VCaP (cell line): ENCODE data around the gene WDR4.
"Not testable (repeated sequence)": the region's sequence is repeated elsewhere in the genome, so short reads cannot be mapped to it uniquely, and the experiment has no call there.

Experiments
- H3K27ac ChIP-seq: fragments of 450-650 bp; 2 replicates; pipeline ENCODE4 v1.5.1; 2017
- TF ChIP-seq, protein P1 (sequence below): fragments of 450-650 bp; conservative IDR thresholded peaks from 2 replicates; pipeline ENCODE4 v1.5.1; 2017; ENCODE audit warnings: mild to moderate bottlenecking, moderate library complexity

Gene WDR4

DNA sequence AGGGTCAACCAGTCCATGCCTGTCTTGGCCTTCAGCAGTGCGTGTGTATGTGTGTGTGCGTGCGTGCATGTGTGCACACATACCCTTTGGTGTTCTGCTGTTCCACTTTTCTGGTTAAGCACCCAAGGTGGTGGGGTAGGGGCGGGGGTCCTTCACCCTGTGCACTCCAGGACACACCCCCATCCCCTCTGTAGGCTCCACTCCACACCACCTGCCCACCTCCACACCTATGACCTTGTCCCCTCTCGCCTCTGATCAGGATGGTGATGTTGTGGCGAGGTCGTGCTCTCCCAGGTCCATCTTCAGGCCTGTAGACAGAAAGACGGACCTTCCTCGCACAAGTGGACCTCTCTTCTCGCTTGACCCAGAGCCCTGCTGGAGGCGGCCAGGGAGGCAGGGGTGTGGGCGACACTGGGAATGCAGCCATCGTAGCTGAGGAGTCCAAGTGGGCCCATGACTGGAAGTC lies 44.6 kb downstream of the WDR4 start:
- TF ChIP-seq, protein P1, sequence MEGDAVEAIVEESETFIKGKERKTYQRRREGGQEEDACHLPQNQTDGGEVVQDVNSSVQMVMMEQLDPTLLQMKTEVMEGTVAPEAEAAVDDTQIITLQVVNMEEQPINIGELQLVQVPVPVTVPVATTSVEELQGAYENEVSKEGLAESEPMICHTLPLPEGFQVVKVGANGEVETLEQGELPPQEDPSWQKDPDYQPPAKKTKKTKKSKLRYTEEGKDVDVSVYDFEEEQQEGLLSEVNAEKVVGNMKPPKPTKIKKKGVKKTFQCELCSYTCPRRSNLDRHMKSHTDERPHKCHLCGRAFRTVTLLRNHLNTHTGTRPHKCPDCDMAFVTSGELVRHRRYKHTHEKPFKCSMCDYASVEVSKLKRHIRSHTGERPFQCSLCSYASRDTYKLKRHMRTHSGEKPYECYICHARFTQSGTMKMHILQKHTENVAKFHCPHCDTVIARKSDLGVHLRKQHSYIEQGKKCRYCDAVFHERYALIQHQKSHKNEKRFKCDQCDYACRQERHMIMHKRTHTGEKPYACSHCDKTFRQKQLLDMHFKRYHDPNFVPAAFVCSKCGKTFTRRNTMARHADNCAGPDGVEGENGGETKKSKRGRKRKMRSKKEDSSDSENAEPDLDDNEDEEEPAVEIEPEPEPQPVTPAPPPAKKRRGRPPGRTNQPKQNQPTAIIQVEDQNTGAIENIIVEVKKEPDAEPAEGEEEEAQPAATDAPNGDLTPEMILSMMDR = no peak
- H3K27ac ChIP-seq = no peak overlapping the region

DNA sequence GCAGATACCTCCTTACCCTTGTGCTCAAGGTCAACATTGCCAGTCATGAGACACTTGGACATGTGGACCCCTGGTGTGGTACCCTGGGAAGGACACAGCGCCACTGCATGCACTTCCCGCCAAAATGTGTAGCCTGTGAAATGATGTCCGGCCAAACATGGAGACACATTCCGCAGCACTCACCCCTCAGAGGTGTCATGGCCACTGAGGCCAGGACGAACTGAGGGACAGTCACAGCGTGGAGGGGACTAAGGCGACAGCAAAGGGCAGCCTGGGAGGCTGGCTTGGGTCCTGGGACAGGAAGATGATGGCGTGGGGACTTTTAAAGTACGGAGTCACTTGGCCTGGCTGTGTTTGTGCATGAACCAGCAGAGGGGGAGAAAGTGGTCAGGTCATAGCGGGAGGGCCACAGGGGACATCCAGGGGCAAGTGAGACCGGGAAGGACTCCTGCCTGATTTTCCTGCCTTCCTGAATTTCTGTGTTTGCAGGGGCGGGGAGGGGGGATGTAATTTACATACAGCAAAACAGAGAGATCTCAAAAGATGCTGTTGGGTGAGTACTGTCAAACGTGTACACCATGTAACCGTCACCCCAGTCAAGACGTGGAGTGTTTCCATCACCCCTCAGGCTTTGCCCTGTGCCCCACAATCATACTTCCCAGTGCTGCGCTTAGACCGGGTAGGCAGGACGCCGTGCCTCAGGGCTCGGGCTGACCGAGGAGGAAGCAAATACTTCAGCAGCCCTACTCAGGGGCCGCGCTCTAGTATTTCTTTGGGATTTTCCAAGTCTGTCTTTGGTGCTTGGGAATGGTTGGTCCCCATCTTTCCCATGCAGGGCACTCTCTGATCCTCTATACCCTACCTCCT lies 45.2 kb downstream of the WDR4 start:
- H3K27ac ChIP-seq = no peak overlapping the region
- TF ChIP-seq, protein P1 = no peak

DNA sequence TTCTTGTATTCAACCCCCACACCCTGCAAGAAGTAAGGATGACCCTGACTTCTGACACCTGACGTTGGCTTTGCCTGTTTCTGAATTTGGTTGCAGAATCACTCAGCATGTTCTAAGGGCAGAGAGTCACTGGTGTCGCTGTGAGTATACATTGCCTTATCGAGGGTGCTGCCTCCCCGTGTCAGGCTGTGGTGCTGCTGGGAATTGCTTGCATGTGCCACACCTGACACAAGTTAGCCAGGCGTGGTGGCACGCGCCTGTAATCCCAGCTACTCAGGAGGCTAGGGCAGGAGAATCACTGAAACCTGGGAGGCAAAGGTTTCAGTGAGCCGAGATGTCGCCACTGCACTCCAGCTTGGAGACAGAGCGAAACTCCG lies 45.9 kb downstream of the WDR4 start:
- TF ChIP-seq, protein P1 = peak; percentile 81
- H3K27ac ChIP-seq = peak overlapping the region; percentile 22; the same call in 1 of the 2 replicates

DNA sequence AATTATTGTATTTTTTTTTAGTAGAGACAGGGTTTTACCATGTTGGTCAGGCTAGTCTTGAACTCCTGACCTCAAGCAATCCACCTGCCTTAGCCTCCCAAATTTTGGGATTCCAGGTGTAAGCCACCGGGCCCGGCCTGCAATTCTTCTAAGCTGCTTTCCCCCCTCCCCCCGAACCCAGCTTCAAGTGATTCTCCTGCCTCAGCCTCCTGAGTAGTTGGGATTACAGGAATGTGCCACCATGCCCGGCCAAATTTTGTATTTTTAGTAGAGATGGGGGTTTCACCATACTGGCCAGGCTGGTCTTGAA lies 47.1 kb downstream of the WDR4 start:
- not testable (repeated sequence) for H3K27ac ChIP-seq

DNA sequence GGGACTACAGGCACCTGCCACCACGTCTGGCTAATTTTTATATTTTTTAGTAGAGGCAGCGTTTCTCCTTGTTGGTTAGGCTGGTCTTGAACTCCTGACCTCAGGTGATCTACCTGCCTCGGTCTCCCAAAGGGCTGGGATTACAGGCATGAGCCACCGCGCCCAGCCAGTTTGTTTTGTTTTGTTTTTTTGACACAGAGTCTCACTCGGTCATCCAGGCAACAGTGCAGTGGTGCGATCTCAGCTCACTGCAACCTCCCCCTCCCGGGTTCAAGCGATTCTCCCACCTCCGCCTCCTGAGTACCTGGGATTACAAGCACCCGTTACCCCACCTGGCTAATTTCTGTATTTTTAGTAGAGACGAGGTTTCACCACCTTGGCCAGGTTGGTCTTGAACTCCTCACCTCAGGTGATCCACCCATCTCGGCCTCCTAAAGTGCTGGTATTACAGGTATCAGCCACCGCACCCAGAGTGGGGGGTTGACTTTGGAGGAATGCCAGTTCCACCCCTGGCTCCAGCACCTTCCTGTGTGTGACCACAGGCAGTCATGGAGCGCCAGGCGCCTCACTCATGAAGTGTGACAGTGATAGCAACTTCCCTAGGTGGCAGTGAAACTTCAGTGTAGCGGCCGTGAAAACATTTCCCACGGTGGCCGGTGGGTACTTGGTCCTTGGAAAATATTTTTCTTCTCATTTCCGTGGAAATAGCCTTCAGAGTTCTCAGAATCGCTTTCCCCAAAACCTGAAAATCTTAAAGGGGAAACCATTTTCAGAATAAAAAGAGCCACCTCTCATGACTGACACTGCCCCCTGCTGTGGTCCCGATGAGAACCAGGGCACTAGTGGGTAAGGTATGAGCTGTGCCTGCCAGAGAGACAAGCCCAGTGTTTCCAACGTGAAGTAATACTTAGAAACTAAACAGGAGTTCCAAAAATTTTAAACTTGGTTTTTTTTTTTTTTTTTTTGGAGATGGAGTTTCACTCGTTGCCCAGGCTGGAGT lies 48.6 kb downstream of the WDR4 start:
- no peak overlapping the region for H3K27ac ChIP-seq
- TF ChIP-seq, protein P1 = peak; percentile 36

DNA sequence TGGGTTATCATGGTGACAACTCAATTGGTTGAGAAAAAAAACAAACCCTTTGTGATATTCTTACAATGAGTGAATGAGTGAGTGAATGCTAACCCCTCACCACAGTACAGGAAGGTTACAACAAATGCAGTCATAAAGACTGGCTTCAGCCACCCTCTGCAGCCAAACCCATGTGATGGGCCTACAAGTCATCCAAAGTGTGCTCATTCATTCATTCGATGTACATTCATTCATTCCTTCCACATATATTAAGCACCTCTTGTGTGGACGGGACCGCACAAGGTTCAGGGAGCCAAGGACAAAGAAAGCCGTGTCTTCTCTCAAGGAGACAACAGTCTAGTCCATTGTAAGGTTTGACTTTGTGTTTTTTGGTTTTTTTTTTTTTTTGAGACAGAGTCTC lies 49.4 kb downstream of the WDR4 start:
- no peak overlapping the region for H3K27ac ChIP-seq
- TF ChIP-seq, protein P1 = no peak

DNA sequence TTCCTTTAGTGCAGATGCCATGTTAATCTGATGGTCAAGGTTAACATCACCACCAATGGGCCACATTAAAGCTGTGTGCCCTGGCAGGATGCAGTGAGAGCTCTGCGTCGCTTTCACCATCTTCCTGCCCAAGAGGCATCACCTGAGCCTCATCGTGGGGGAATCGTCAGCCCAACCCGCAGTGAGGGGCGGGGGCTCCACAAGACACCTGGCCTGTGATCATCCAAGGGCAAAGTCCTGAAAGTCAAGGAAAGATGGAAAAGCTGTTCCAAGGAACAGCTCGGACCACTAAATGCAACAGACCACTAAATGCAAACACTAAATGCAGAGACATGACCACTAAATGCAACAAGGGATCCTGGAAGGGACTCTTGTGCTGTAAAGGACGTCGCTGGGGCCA lies 49.9 kb downstream of the WDR4 start:
- H3K27ac ChIP-seq = no peak overlapping the region
- TF ChIP-seq, protein P1 = no peak
